Activated T-cell treated with anti-CD3 and anti-CD28 coated beads for 24 hours (primary cell): ENCODE results near the gene RRM2.

Experiments
- DNase-seq: peaks from one replicate; pipeline ENCODE4 v3.0.0-alpha.2; 2020; ENCODE audit warnings: low read depth

RRM2 gene

DNA sequence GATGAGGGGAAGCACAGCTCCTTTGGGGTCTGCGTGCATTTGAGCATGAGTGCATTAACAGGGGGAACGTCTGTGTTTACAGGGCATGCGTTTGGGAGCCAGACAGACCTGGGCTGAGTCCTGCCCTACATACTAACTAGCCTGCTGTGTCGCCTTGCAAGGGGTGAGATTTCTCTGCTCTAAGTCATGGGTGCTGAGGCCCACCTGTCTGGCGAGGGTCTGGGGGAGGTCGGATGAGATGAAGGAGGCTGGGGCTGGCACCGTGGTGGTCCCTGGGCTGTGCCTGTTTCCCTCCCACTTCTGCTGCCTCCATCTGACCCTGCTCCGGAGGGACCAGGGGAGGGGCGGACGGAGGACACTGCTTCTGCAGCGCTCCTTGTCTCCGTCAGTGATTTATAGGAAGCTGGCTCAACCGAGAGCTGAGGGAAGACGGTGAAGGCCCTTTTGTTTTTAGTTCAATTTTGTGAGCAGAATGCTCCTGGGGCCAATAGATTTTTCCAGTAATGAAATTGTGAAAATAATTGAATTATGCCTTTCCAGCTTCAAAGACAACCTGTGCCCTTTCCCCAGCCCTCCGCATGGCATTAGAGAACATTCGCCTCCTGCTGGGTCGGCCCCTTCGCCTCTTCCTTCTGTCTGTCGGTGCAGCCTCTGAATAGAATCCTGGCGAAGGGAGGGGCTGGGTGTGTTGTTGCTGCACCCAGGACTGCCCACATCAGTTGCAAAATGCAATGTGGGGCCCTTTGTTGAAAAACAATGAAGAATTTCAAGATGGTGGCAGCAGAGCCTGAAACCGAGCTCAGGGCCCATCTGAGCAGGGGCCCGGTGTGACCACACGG, 49.7 kb downstream of the RRM2 start:
- DNase-seq = no peak

DNA sequence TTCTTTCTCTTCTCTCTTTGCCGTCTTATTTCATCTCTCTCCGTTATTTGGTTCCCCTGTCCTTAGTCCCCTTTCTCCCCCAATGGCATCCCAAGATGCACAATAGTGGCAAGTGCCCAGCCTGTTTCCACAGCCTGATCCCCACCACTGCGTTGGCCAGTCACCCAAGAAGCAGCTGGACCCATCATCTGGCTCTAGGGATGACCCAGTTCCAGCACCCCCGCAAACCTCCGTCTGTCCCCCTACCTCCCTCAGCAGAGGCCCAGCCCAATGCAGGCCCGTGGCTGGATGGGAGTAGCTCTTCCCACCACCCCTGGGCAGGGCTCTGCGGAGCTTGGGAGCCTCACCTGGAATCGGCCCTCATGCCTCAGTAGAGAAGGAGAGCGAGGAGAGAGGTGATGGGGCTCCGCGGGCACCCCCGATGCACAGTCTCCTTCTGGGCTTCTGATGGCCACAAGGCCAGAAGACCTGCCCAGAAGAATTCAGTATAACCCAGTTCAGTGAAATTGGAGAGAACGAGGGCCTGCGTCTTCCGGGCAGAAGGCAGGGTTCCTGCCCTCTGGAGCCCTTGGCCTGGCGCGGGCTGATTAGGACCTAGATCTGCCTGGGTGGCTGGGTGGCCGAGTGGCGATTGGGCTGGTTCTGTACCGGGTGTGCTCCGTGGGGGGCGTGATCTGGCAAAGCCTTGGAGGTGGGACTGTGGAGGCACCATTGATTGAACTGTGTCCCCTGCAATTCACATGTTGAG, 50.9 kb downstream of the RRM2 start:
- DNase-seq = no peak

DNA sequence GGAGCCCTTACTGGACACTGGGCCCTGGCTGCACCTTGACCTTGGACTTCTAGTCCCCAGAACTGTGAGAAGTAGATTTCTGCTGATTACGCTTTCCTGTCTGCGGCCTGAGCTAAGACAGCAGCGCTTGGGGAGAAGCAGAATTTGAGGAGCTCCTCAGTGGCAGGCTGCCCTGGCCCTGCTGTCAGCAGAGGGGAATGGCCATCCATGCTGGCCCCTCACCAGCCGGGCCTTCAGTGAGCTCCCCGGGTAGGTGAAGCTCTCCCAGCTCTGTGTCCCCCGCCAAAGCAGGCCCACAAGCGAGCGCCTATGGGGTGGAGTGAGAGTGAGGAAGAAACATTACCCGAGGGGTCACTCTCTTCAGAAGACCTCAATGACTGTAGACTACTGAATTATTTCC, 51.6 kb downstream of the RRM2 start:
- no peak for DNase-seq

DNA sequence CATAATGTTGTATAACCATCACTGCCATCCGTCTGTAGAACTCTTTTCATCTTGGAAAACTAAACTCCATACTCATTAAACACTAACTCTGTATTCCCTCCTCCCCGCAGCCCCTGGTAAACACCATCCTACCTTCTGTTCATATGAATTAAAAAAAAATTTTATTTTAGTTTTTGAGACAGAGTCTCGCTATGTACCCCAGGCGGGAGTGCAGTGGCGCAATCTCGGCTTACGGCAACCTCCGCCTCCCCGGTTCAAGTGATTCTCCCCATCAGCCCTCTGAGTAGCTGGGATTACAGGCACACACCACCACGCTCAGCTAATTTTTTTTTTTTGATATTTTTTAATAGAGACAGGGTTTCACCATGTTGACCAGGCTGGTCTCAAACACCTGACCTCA, 52.9 kb downstream of the RRM2 start:
- DNase-seq = no peak

DNA sequence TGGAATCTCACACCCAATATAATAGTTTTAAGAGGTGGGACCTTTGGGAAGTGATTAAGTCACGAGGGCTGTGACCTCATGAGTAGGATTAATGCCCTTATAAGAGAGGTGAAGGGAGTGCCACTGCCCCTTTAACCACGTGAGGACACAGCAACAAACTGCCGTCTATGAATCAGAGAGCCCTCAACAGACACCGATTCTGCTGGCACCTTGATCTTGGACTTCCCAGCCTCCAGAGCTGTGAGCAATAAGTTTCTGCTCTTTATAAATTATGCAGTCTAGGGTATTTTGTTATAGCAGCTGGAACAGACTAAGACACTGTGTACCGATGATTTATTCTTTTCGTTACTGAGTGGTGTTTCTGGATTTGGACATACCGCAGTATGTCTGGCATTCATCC, 56.2 kb downstream of the RRM2 start:
- no peak for DNase-seq

DNA sequence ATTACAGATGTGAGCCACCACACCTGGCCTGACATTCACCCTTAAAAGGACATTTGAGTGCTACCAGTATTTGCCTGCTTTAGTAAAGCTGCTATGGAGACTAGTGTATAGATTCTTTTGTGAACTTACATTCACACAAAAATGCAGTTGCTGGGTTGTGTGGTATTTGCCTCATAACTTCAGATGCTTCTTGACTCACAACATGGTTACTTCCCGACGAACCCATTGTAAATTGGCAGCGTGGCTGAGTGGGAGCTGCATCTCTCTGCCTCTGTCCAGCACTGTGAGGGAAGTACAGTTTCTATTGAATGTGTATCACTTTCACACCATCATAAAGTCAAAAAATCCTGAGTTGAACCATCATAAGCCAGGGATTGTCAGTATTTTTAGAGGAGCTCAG, 56.9 kb downstream of the RRM2 start:
- DNase-seq = no peak

DNA sequence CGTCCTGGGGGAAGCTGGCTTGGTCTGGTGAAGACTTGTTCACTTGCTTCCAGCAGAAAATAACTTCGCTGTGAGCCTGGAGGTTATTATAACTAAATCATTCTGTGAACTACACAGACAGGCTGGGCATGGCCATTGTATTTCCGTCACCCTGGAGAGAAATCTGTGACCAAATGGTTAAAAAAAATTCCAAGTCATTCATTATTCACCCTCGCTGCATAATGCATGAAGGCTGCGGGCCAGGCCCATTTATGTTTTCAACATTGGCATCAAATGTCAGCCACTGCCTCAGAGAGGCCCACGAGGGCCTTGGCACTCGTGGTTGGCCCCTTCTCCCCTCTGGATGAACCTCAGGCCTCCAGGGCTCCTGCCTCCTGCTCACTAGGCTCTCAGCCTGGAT, 57.7 kb downstream of the RRM2 start:
- no peak for DNase-seq
